OCI-LY1 (cell line): ENCODE measurements around the gene TOP2A.

Experiments
- CTCF ChIP-seq: fragments of 200-600 bp; sonication (generic), shearing (Covaris generic); IDR thresholded peaks from 2 replicates; pipeline ENCODE4 v1.5.1; 2017; ENCODE audit warnings: mild to moderate bottlenecking, antibody characterized with exemption, low read length, moderate library complexity, mixed read lengths
- EZH2 ChIP-seq: fragments of 200-600 bp; sonication (generic), shearing (Covaris generic); IDR thresholded peaks from 2 replicates; pipeline ENCODE4 v1.8.0; 2017; ENCODE audit warnings: borderline replicate concordance, mixed run types, mild to moderate bottlenecking, antibody characterized with exemption, low read length, moderate library complexity, mixed read lengths

- TF ChIP-seq EZH2 (no peak), CTCF (no peak)
These were observed 52.8 kb downstream of the TOP2A start for GRCh38 chr17:40364906-40365305.
